HG02852 (cell line): ENCODE results near the gene C1QTNF6.
"Not testable (repeated sequence)": the region's sequence is repeated elsewhere in the genome, so short reads cannot be mapped to it uniquely, and the experiment has no call there.

Experiments
- ATAC-seq: cut with Tn5 transposase; IDR thresholded peaks from one replicate; pipeline ENCODE4 v1.9.1; 2021; ENCODE audit warnings: mild to moderate bottlenecking, moderate library complexity; ENCODE audit not compliant: unreplicated experiment

Gene C1QTNF6

DNA sequence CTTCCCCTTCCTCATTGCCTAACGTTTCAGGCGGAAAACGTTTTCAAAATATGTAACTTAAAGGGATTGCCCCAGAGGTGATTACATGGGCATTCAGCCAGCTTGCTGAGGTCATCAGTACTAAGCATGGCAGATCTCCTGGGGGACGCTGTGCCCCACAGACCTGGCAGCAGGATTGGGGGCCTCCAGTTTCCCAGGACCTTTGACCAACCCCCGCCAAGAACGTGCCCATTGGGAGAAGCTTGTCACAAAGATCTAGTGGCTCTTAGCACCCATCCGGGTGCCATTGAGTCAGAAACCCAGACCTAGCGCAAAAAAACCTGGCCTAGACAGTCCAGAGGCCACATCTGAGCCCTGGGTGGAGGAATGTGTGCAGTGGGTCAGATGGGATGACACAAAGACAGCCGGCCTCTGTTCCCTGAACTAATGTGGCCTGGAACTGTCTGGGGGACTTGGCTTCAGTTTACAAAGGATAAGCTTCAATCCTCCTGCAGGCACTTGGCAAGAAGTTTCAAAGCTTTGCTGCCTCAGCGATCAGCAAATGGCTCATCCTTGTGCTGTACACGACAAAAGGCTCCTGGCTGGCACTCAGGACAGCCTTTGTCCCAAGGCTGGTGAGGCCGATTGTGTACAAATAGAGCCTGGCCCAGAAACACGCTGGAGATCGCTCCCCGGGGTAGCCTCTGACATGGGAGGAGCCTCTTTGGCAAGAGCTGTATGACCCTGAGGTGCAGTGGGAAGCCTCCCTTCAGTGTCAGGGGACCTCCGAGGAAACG lies 9.5 kb downstream of the C1QTNF6 start:
- ATAC-seq, result no peak

DNA sequence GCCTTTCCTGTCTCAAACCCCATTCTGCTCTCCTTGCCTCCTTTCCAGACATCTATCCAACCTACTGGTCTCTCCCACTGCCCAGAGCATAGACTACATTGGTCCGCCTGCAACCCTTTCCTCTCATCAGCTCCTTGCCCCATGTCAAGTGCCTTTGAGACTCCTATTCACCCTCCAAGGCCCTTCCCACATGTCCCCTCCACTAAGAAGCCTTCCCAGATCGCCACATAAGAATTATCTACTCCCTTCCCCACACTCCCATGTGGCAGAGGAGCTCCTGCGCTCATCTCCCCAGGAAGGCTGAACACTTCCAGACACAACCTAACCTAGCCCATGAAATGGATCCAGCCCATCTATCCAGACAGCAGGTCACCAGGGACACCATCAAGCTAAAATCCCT lies 10.3 kb downstream of the C1QTNF6 start:
- ATAC-seq, result no peak

DNA sequence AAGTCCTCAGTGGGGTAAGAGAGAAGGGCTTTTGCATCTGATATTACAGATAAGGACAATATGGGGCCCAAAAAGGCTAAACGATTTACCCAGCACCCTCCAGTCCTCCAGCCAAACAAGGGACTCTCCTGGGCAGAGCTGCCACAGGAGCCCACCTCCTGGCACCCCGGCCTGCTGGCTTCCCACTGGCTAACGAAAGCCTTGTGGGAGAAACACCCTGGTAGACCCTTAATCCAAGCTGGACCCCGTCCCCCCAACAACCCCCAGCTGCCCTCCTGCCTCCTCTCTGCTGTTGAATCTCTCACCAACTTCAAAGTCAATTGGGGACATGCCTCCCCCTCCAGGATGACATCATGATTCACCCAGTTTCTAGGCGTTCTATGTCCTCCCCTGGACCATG lies 10.8 kb downstream of the C1QTNF6 start:
- ATAC-seq, result no peak

DNA sequence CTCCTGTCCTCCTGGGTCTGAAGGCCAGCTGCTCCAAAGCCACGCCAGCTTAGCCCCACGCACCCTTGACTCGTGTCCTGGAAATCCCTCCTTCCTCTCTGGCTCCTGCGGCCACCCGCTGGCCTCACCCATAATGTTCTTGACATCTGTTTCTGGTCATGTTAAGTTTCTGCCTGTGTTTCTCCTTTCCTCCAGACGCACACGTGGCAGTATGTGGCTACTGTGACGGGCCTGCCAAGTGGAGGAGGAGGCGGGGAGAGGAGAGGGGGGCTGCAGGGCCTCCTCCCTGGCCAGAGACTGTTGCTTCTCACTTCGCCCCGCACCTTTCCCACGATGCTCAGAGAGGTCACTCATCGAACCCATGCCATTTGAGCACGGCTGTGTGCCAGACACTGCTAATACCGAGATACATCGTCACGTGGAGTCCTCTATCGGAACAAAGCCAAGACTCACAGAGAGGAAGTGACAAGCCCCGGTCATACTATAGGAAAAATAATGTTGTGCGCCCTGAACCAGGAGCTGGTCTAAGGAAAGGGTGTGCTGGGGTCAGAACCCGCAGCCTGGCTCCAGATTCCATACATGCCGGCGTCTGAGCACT lies 11.5 kb downstream of the C1QTNF6 start:
- ATAC-seq, result no peak

DNA sequence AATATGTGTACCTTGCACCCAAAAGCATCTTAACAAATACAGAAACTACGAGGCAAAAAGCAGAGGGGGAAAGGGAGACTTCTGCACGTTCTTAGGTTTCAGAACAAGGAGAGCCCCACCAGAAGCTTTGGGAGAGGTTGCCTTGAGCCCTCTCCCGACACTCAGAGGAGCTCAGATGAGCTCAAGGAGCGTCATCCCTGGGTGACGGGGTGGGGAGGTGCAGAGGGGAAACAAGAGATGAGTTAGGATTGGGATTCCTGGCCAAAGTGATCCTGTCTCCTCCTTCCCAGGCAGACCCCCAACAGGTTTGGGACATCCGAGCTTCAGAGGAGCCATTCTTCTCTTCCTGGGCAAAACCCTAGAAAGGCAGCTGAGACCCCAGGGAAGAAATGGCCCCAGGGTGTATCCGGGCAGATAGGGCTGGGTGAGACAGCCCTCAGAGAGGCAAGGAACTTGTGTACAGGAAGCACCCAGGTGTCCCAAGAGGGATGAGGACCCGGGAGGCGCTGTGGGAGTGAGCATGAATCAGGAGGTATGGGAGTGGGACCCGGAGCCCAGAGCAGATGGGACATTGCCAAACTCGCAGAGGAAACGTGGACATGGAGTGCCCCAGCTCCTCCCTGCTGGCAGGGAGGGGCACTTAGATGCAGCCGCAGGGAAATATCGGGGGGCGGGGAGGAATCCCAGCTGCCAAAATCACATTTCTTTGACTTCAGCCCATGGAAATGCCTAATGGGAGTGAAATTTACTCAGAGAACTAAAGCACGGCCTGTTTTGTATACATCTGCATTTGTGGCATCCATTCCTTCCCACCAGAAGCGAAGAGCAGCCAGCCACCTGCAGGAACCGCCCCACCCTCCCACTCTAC lies 12.4 kb downstream of the C1QTNF6 start:
- ATAC-seq, result no peak

DNA sequence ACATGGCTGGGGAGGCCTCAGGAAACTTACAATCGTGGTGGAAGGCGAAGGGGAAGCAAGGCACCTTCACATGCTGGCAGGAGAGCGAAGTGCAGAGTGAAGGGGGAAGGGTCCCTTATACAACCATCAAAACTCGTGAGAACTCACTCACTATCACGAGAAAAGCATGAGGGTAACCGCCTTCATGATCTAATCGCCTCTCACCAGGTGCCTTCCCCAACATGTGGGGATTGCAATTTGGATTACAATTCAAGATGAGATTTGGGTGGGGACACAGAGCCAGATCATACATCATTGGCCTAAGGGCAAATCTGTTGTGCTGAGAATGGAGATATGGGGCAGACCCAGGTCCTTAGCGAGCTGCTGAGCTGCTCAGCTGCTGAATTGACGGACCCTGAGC lies 13.1 kb downstream of the C1QTNF6 start:
- ATAC-seq, result no peak

DNA sequence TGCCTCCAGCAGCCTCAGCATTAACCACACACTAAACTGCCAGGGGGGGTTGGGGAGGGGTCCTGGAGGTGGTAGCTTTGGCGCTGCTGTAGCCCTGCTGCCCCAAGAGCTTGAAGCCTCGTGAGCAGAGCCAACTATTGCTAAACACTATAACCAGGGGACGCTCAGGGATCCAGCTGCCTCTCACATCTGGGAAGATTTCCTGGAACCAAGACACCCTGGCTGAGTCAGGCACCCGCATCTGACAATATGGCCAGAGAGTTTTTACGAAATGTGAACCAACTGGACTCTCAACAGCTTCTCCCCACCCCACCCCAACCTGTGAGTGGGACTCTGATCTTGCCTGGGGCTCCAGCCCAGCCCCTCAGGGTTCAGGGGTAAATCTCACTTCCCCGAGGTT lies 14.3 kb downstream of the C1QTNF6 start:
- ATAC-seq, result no peak

DNA sequence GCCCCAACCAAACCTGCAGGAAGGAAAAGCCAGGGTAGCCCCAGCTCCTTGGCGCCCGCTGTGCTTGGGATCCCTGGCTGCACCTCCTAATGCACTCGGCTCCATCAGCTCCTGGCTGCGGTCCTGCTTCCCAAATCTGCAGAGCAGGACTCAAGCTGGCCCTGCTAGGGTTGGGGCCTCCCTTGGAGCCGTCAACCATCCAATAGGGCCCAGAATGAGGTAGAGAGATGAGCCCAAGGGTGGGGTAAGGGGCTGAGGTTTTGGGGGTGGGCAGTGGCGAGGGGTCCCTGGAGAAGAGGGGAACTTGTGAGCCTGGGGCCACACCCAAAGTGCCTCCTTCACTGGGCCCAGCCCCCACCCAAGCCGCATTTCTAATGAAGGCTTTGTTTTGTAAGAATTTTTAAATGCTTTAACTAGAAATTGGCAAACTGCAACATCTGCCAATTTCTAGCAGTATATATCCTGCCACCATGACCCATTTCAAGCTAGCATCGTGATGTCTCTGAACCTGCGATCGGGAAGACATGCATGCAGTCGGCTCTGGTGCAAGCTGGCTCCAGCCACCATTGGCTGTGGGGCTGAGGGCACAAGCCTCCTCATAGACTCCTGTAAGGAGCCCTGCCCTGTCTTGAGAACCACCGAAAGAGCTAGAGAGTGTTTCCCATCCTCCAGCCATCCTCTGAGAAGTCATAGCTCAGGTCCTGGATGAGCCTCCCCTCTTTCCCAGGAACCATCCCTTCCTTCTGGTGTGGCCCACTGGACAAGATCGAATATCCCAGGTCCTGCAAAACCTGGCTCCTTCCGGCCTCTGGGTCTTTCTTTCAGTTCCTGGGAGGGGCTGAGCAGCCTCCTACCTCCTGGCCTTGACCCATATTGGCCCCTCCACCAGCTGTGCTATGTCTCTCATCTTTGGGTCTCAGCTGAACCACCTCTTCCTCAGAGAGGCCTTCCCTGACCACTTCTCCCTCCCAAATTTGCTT lies 15.5 kb downstream of the C1QTNF6 start:
- ATAC-seq, result no peak

DNA sequence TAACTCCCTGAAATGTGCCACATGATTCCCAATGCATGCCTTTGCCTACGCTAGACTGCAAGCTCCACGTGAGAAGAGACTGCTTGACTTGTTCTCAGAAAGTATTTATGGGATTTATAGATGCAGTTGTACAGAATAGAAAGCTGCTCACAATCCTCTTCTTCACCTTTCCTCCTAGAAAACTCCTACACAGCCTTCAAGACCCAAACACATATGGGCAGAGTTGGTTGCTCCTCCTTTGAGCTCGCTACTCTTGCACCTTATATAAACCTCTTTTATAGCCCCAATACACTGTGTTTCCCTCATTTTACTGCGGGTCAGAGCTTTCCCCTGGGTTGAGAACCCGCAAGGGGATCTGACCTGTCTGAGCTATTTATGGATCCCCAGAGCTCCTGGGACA lies 16.4 kb downstream of the C1QTNF6 start:
- no peak for ATAC-seq

DNA sequence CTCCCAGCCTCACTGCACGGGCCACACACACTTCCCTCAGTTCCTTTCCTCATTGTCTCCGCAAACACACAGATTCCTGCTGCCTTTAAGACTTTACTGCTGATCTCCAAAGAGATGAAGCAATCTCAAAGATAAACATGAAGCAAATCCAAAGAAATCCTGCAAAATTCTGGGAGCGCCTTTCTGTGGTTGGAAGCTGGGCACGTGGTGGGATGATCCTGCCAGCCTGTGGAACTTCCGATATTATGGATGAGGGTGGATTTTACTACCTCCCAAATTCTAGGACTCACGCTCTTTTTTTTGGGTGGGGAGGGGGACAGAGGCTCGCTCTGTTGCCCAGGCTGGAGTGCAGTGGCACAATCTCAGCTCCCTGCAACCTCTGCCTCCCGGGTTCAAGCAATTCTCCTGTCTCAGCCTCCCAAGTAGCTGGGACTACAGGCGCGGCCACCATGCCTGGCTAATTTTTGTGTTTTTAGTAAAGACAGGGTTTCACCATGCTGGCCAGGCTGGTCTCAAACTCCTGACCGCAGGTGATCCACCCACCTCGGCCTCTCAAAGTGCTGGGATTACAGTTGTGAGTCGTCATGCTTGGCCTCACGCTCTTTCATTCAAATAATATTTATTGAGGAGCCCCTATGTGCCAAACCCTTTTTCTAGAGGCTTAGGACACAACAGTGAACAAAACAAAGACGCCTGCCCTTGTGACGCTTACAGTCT lies 17.2 kb downstream of the C1QTNF6 start:
- ATAC-seq, result not testable (repeated sequence)

DNA sequence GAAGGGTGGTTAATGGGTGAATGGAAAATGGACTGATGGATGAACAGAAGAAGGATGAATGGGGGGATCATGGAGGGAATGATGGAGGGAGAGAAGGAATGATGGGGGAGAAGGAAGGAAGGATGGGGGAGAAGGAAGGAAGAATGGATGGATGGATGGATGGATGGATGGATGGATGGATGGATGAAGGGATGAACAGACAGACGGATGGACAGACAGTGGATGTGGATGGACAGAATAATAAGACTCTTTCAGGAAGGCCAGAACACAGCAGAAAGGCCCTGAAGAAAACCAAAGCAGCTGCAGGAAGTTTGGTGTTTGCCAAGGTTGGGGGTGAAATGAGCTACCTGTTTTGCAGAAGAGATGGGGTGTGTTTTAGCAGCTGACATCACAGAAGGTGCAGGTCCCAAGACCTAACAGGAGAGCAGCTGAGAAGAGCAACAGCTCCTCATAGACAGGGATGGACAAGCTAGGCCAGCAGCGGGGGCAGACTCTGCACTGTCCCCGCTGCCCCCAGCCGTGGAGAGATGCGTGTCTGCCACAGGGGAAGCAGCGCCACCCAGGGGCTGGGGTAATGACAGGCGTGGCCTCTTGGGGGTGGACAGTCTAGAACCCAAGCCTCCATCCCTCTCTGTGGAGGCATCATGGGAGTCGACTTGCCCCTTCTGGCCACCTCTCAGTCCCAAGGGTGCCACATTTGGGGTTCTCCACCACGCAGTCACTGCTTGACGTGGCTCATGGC lies 17.9 kb downstream of the C1QTNF6 start:
- ATAC-seq, result no peak

DNA sequence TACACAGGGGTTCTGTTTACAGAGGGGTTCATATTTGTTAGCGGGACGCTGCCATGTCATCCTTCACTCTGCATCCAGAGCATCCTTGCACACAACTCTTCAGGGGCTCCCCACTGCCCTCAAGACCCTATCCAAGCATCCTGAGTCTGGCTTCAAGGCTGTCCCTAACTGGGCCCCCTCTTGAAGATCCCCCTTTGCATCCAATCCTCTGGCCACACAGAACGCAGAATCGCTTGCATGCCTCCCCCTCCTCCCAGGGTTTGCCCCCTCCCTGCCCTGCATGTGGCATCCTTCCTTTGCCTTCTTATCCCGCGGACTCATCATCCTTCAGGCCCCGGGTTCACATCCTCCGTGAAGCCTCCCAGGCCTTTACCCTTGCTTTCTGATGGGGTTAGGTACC lies 18.6 kb downstream of the C1QTNF6 start:
- ATAC-seq, result no peak

DNA sequence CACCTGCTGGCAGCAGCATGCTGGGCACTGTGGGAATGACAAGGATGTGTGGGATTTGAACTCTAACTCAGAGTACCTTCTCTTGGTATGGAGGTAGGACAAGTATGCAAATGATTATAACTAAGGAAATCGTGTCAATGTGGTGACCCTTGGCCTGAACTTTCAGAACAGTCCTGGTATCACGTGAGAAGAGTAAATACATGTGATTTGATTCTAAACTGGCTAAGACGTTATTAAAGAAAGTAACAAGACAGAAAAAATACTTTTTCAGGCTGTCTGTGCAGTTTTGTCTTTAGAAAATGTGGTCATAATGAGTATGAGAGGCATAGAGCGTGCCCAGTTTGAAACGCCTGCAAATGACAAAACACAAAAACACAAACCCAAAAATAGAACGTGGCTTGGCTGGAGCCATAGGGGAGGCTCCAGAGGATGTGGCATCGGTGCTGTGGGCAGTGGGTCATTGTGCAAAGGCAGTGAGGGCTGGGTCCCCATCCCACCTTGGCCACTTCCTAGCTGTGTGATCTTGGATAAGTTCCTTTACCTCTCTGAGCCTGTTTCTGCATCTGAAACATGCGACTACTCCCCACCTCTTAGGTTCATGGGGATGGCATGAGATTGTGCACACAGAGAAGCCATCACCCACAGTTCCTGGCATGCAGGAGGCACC lies 19.9 kb downstream of the C1QTNF6 start:
- ATAC-seq, result no peak

DNA sequence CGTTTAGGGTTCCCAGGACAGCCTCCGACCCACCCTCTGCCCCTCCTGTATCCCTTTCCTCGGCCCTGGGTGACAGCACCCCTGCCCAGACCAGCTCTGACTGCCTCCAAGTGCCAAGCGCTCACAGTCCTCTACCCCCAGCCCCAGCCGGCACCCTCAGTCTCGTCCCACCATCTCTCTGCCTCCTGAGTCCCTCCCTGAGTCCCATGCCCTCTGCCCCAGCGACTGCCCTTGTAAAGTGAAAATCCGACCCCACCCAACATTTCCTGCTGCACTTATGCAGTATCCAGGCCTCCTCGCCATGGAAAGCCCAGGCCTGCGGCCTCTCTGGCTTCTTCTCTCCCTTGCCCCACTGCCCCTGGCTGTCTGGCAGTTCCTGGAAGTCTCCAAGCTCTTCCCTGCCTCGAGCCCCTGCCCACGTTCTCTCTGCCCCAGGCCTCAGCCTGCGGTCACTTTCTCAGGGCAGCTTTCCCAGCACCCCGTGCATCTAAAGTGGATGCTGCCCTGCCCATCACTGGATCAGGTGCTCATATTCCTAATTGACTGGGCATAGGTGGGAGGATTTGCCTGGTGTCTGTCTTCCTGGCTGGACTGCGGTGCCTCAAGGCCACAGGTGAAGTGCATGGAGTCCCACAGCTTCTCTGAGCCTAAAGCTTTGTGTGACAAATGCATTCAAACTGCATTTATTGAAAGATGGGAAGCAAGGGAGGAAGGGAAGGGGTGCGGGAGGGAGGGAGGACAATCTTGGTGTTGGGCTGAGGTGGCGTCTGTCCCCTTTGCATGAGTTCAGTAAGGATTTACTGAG lies 20.7 kb downstream of the C1QTNF6 start:
- no peak for ATAC-seq

DNA sequence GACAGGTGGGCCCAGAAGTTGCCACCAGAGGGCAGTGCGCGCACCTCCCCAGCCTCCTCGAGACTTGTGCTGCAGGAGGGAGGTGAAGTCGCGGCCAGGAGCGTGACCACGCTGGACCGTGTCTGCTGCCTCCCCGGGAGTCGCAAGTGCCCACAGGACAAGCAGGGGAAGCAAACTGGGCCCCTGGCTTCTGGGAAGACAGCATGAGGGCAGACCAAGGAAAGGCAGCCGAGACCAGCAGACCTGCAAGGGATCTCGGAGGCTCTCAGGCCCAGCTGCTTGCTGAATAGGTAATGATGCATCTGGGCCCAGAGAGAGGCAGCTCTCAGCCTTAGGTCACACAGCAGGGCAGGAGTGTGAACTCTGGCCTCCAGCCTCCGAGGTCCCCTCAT lies 21.4 kb downstream of the C1QTNF6 start:
- ATAC-seq, result no peak

DNA sequence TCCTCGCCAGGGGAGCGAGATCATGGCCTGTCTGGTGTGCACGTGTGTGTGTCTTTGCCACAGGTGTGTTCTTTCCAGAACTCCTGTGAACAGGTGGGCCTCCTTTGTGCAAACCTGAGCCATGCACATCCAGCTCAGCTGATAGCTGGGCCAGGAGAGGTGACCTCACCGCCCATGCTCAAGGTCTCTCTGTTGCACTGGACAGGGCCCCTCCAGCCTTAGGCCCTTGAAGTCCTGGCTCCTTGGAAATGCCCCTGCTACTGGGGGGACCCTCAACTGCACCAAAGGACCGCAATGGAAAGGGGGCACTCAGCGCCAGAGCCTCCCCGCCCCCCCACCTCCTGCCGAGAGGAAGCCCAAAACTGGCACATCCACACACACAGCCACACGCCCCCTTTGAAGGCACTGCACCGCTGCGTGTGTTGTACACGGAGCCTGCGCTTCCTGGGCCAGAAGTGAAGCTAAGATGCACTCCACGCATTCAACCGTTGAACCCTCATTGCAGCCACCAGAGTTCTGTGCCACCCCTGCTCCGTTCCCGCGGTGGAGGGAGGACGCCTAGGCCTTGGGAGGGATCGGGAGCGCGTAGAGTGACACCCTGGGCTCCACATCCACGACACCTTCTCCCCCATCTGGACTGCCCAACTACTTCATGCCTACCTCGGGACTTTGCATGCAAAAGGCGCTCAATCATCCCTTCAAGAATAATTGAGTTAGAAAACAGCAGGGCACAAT lies 21.9 kb downstream of the C1QTNF6 start:
- no peak for ATAC-seq

DNA sequence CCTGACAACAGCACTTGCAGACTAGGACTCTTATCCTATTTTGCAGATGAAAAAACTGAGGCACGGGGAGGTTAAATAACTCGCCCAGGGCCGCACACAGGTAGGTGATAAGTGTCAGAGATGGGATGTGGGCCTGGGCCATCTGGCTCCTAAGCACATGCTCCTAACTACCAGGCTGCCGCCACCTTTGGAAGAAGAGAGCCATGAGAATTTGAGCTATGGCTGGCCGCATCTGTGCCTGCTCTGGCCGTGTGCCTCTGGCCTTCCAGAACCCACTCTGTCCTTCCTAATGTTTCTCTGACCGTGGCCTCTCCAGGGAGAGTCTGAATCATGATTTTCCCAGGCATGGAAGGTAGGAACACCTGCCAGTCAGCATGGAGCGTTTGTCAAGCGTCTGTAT lies 23.0 kb downstream of the C1QTNF6 start:
- no peak for ATAC-seq
